NB4 (cell line): ENCODE measurements around the gene BACH2.

Experiments
- TF ChIP-seq, protein P1 (sequence below): IDR thresholded peaks from one replicate; pipeline ENCODE4 v1.5.1; 2012; ENCODE audit warnings: low read depth, low read length
- TF ChIP-seq, protein P2 (sequence below): IDR thresholded peaks from 2 replicates; pipeline ENCODE4 v1.6.1; 2011; ENCODE audit warnings: low read depth, low read length

DNA sequence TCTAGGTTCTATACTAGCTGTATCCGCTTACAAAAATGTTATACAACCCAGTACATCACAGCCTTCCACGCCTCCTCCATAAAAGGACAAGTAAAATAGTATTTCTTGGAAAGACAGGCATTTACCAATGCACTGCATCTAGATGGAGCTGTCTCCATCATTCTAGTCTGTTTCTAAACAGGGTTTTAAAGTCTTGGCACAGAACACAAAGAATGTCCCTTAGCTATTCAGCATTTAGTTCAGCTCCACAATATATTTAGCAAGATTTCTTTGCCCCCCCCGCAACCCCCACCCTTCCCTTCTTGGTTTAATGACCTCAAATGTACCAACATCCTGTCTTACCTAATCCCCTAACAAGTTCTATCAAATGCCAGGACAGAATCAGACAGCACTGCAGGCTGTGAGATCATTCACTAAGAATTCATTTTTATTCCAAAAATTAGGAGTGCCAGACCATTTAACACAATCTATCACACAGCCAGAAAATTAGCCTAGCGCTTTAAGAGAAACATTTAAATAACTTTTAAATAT is 198.6 kb downstream of the BACH2 start:
- TF ChIP-seq, protein P1, sequence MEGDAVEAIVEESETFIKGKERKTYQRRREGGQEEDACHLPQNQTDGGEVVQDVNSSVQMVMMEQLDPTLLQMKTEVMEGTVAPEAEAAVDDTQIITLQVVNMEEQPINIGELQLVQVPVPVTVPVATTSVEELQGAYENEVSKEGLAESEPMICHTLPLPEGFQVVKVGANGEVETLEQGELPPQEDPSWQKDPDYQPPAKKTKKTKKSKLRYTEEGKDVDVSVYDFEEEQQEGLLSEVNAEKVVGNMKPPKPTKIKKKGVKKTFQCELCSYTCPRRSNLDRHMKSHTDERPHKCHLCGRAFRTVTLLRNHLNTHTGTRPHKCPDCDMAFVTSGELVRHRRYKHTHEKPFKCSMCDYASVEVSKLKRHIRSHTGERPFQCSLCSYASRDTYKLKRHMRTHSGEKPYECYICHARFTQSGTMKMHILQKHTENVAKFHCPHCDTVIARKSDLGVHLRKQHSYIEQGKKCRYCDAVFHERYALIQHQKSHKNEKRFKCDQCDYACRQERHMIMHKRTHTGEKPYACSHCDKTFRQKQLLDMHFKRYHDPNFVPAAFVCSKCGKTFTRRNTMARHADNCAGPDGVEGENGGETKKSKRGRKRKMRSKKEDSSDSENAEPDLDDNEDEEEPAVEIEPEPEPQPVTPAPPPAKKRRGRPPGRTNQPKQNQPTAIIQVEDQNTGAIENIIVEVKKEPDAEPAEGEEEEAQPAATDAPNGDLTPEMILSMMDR = no peak
- TF ChIP-seq, protein P2, sequence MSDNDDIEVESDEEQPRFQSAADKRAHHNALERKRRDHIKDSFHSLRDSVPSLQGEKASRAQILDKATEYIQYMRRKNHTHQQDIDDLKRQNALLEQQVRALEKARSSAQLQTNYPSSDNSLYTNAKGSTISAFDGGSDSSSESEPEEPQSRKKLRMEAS = no peak
